ENCODE data around the gene CCDC167. TPM values are rescaled to one million over a fixed set of nuclear protein-coding genes. Genes with fewer than 3 reads are reported as not detected.

CCDC167 gene
- total and polyA plus RNA-seq, 2 of the 8 experiments (the other 6 are each of a cell fraction or from before 2014, with no cell fraction given), result 11.0 to 26.5 TPM

DNA sequence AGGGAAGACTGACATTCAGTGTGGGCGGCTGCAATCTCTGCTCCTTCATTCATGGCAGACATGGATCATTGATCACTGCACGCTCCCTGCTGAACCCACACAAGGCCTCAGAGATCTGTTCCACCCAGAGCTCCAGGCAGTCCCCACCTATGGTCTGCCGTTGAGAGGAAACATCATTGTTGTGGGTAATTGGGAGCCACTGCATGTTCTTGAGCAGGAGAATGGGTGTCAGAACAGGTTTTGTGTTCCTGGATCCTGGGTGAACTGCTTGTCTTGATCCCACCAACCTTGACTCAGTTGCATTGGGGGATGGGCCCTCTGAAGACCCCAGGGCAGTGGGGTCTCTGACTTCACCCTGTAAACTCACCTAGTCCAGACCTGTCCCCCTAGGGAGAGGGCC lies 23.1 kb upstream of the CCDC167 start:
- peaks cover 0 to 2% of the 10 kb centered on the region in 2 experiments for H4K20me1 ChIP-seq (replicated peaks in 1 of 2; ENCODE audit: control insufficient read depth in 1 of 2, insufficient read depth in 2 of 2, low read length in 2 of 2)
- H4K5ac ChIP-seq (ENCODE audit: insufficient read length, low read depth, low read length), result no peak overlapping the region
- TF ChIP-seq HDAC6 (IDR thresholded peaks at IDR 0.05; ENCODE audit: low read depth, low read length) (no peak), RNF2 (IDR thresholded peaks at IDR 0.05; ENCODE audit: borderline replicate concordance, low read depth, low read length, missing control alignments, poor library complexity, severe bottlenecking) (no peak), KDM1A (IDR thresholded peaks at IDR 0.05; ENCODE audit: borderline replicate concordance, low read length) (peak; percentile 67; the same call in 1 of the 2 replicates), CHD1 (IDR thresholded peaks at IDR 0.05; ENCODE audit: low read depth, low read length) (no peak), SP4 (IDR thresholded peaks at IDR 0.05; ENCODE audit: low read length) (no peak)
- TF ChIP-seq, protein P1, sequence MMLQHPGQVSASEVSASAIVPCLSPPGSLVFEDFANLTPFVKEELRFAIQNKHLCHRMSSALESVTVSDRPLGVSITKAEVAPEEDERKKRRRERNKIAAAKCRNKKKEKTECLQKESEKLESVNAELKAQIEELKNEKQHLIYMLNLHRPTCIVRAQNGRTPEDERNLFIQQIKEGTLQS (IDR thresholded peaks at IDR 0.05; ENCODE audit: insufficient read depth, low read depth, low read length), result no peak
- WGBS, 2 experiments (ENCODE audit: extremely low coverage in 1 of 2, insufficient coverage in 1 of 2, insufficient read length in 1 of 2, insufficient replicate concordance in 2 of 2, low coverage in 1 of 2, low lambda C conversion rate in 2 of 2, missing lambda C conversion rate in 1 of 2), result 91% methylated on average over 3 of the region's 3 CpGs; no CpG with 5 or more reads in 1 of the 2 experiments
- no peak overlapping the region for H3K4me2 ChIP-seq (ENCODE audit: insufficient read depth in 1 of 2, low read depth in 2 of 2, low read length in 2 of 2)
- H4K8ac ChIP-seq (ENCODE audit: extremely low read depth, insufficient read depth, low read length), result no peak overlapping the region
- DNase-seq (ENCODE audit: low read depth in 1 of 2, low spot score in 2 of 2) (no peak), FAIRE-seq (no peak)
- no peak overlapping the region for H3K56ac ChIP-seq (replicated peaks; ENCODE audit: insufficient read length, low read depth, low read length)
- H2BK120ac ChIP-seq (replicated peaks; ENCODE audit: low read depth, low read length), result no peak overlapping the region
- no peak overlapping the region for H2AK5ac ChIP-seq (ENCODE audit: low read depth, low read length)
- no peak overlapping the region for H4K91ac ChIP-seq (replicated peaks; ENCODE audit: insufficient read length, low read length)
- H2BK15ac ChIP-seq (ENCODE audit: low read length), result no peak overlapping the region
- no peaks in the 10 kb centered on the region; a peak in 2 of 7 replicates for H3K4me1 ChIP-seq (replicated peaks in 1 of 4; ENCODE audit: control insufficient read depth in 3 of 4, insufficient read depth in 4 of 4, low read length in 3 of 4)
- H3K27me3 ChIP-seq (replicated peaks in 1 of 4; ENCODE audit: control insufficient read depth in 3 of 4, extremely low read depth in 1 of 4, insufficient read depth in 3 of 4, low read length in 3 of 4), result no peaks in the 10 kb centered on the region
- H2BK12ac ChIP-seq (ENCODE audit: low read depth, low read length), result no peak overlapping the region
- no peak overlapping the region for H3K23ac ChIP-seq (ENCODE audit: insufficient read length)
- H3K36me3 ChIP-seq (ENCODE audit: control insufficient read depth in 2 of 4, insufficient read depth in 4 of 4, low read length in 3 of 4), result no peaks in the 10 kb centered on the region
- no peak overlapping the region for H2BK5ac ChIP-seq (ENCODE audit: low read depth, low read length)
- H3K4ac ChIP-seq (replicated peaks; ENCODE audit: insufficient read length, low read depth, low read length), result no peak overlapping the region
- H2BK20ac ChIP-seq (ENCODE audit: low read length), result no peak overlapping the region
- H3K18ac ChIP-seq (ENCODE audit: extremely low read depth, low read length), result no peak overlapping the region
- H3K9me3 ChIP-seq (ENCODE audit: insufficient read depth in 2 of 2, low read depth in 1 of 2, low read length in 1 of 2), result no peaks in the 10 kb centered on the region
- no peak overlapping the region for H3K14ac ChIP-seq (ENCODE audit: insufficient read length)
- no peaks in the 10 kb centered on the region for H3K79me1 ChIP-seq (ENCODE audit: low read depth, low read length)
- H3K9ac ChIP-seq (replicated peaks in 1 of 4; ENCODE audit: extremely low read depth in 1 of 4, low read depth in 3 of 4, low read length in 3 of 4), result no peak overlapping the region
- H3K23me2 ChIP-seq (ENCODE audit: low read depth, low read length), result peaks cover 3% of the 10 kb centered on the region; the same call in 1 of the 2 replicates
- ChIA-PET POLR2A (ENCODE audit: partially characterized antibody) (no interaction called here), CTCF (ENCODE audit: partially characterized antibody) (interaction anchor here (0.6 to 9.9 kb wide), 6 partner anchors 11 to 553 kb away, joined by 3 to 80 read pairs (median 4); no protein-coding TSS in a partner anchor)
- no peak overlapping the region for H3K4me3 ChIP-seq (ENCODE audit: extremely low read depth in 1 of 4, insufficient read depth in 2 of 4, low read depth in 3 of 4, low read length in 4 of 4)
- no peak overlapping the region for H3K27ac ChIP-seq (ENCODE audit: low read depth, low read length)
- no peaks in the 10 kb centered on the region for H3K79me2 ChIP-seq (ENCODE audit: control insufficient read depth in 1 of 2, insufficient read depth in 2 of 2, low read length in 2 of 2)
- no peak overlapping the region for H2AFZ ChIP-seq (ENCODE audit: low read length)
